Heart right ventricle (tissue), 16 donors: ENCODE measurements around the gene SLX9. TPM values are rescaled to one million over a fixed set of nuclear protein-coding genes. Genes with fewer than 3 reads are reported as not detected.

Source experiments
- ATAC-seq, 8 donors: fragments of 200-7000 bp; cut with Tn5 transposase; one replicate each; pipeline ENCODE4 v1.9.1; 2020; ENCODE audit warnings: mild to moderate bottlenecking in 8 of 8, moderate library complexity in 8 of 8, moderate number of reproducible peaks in 1 of 8
- DNase-seq, 2 donors: peaks; one replicate each; pipeline ENCODE4 v3.0.0-alpha.2; 2020
- H3K27ac ChIP-seq, 10 donors: fragments of 200-600 bp; sonication (generic) in 2 of 10; one replicate each; pipeline versions ENCODE4 v1.5.0 to v1.8.0; 2020 to 2022; ENCODE audit warnings: mild to moderate bottlenecking in 3 of 10
- H3K27me3 ChIP-seq, 7 donors: fragments of 200-600 bp; one replicate each; pipeline ENCODE4 v1.8.0; 2021 to 2022; ENCODE audit warnings: mild to moderate bottlenecking in 2 of 7
- H3K36me3 ChIP-seq, 9 donors: fragments of 200-600 bp; sonication (generic) in 1 of 9; one replicate each; pipeline versions ENCODE4 v1.5.0 to v1.8.0; 2020 to 2022; ENCODE audit warnings: mild to moderate bottlenecking in 2 of 9
- H3K4me1 ChIP-seq, 9 donors: fragments of 200-600 bp; sonication (generic) in 1 of 9; one replicate each; pipeline versions ENCODE4 v1.5.0 to v1.8.0; 2020 to 2022; ENCODE audit warnings: mild to moderate bottlenecking in 4 of 9
- H3K4me3 ChIP-seq, 10 donors: fragments of 200-600 bp; sonication (generic) in 2 of 10; one replicate each; pipeline versions ENCODE4 v1.5.0 to v1.8.0; 2020 to 2022; ENCODE audit warnings: mild to moderate bottlenecking in 7 of 10, moderate library complexity in 2 of 10
- H3K9me3 ChIP-seq, 11 donors: fragments of 200-600 bp in 10 of 11; sonication (generic) in 2 of 11; one replicate each; pipeline versions ENCODE4 v1.5.0 to v1.8.0; 2013 to 2022; ENCODE audit warnings: mild to moderate bottlenecking in 2 of 11, control low read depth in 1 of 11, moderate library complexity in 1 of 11
- WGBS, 2 donors: extraction: QIAGEN DNeasy Blood & Tissue Kit; methylation state at CpG; one replicate each; pipeline ENCODE4 v1.1.7; 2013; ENCODE audit warnings: inconsistent platforms in 1 of 2; 5-methylcytosine and 5-hydroxymethylcytosine counted together
- intact Hi-C, 10 donors: fragments of 100-400 bp; cut with DNase I; formaldehyde crosslinking; loops; one replicate each; pipeline versions ENCODE4 v1.11.1 to v1.14.2; 2022
- polyA plus RNA-seq, 2 donors: library from polyadenylated mRNA; stranded (reverse); fragments of 200-250 nt; gene quantifications; one replicate each; pipeline ENCODE4 v1.2.3, GENCODE V29; 2013
- total RNA-seq, 10 donors: library from RNA; stranded (reverse); fragmentation: NEBNext Ultra II Directional in 3 of 10; extraction: Animal tissue kit (Norgen Biotek cat#: 25700) in 3 of 10; gene quantifications; one replicate each; pipeline versions ENCODE4 v1.2.1 to v1.2.4, GENCODE V29; 2021 to 2023
- TF ChIP-seq, protein P1 (sequence below), 9 donors: fragments of 200-600 bp; sonication (generic) in 2 of 9; IDR thresholded peaks; one replicate each; pipeline versions ENCODE4 v1.5.0 to v1.8.0; 2021 to 2022; ENCODE audit warnings: antibody characterized with exemption in 9 of 9, mild to moderate bottlenecking in 5 of 9, moderate library complexity in 1 of 9
- donor health status: Arrhythmogenic right ventricular cardiomyopathy.
- donor health status: ischemic (EF 13 %, LVEDD 7.1; RV severe dilation, severe dysfunction).
- donor health status: healthy with polysubstance abuse.
- donor health status: DM: no; HTN: yes; CAD: no.
- donor health status: DM: no; HTN: no; CAD: no.
- donor health status: ischemic (EF 25% LVEDD 6.9; RV normal size, moderate dysfunction).
- donor health status: ischemic (EF 25% LVEDD 5.7; RV mildly dilated, moderate dysfunction).
- donor health status: healthy.
- donor health status: DM: yes; HTN: yes; CAD: no.
- donor health status: Ischemic cardiomyopathy.
- donor health status: ischemic (EF 35%, LVEDD 5.7; RV mildly dilated, moderate dysfunction).
- donor health status: nonischemic (EF 11% LVEDD 7.7; RV severe dilation, severe dysfunction).
- donor health status: DM: yes; HTN: yes; CAD: no.
- donor health status: PGD.
- donor health status: ischemic (EF 29% LVEDD 5.4; RV normal size, mild dysfunction).
- donor health status: nonischemic (EF 23%, LVEDD 6.1; RV moderate dilation, normal function).

The SLX9 gene
- total and polyA plus RNA-seq, 12 donors: 42.4 to 83.6 (median 57.3) TPM

DNA sequence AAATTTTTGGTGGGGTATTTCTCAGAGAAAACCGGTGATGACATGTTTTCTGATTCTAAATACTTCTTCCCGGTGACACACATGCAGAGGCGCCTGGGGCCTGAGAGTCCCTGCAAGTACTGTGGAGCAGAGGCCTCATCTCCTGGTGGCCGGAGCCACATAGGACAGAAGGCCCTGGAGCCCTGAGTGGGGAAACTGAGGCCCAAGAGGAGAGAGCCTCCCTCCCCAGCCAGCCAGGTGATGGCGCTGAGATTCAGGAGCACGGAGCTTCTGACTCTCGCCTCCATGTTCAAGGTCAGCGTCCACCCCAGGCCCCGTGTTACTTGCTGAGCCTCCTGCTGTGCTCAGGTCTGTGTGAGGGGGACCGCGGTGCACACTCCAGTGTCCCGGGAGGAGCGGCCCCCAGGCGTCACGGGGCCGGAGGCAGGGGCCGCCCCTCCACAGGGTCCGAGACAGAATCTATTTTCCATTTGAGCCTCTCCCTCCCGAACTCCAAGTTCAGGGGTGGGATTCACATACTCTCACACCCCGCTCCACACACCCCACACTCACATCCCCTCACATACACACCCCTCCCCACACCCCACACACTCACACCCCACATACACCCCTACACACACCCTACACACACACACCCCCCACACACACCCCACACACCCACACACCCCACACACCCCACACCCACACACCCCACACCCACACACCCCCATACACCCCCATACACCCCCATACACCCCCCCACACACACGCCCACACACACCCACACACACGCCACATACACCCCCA, 43.8 kb downstream of the SLX9 start:
- Histone ChIP-seq H3K36me3 (no peaks in the 10 kb centered on the region), H3K27me3 (no peaks in the 10 kb centered on the region), H3K27ac (peak overlapping the region in 5 of 10 donors; percentile 36 to 74 (median 71)), H3K4me3 (no peak overlapping the region), H3K4me1 (peaks cover 2 to 27% (median 10%) of the 10 kb centered on the region in 9 donors), H3K9me3 (no peaks in the 10 kb centered on the region)
- WGBS, 2 donors: 83 to 86% methylated on average over 20 to 21 of the region's 22 CpGs
- TF ChIP-seq, protein P1, sequence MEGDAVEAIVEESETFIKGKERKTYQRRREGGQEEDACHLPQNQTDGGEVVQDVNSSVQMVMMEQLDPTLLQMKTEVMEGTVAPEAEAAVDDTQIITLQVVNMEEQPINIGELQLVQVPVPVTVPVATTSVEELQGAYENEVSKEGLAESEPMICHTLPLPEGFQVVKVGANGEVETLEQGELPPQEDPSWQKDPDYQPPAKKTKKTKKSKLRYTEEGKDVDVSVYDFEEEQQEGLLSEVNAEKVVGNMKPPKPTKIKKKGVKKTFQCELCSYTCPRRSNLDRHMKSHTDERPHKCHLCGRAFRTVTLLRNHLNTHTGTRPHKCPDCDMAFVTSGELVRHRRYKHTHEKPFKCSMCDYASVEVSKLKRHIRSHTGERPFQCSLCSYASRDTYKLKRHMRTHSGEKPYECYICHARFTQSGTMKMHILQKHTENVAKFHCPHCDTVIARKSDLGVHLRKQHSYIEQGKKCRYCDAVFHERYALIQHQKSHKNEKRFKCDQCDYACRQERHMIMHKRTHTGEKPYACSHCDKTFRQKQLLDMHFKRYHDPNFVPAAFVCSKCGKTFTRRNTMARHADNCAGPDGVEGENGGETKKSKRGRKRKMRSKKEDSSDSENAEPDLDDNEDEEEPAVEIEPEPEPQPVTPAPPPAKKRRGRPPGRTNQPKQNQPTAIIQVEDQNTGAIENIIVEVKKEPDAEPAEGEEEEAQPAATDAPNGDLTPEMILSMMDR (IDR thresholded peaks at IDR 0.05): no peak
- ATAC-seq: no peak
- intact Hi-C loops: no loop called here
- DNase-seq: peak in 1 of 2 donors; percentile 8

DNA sequence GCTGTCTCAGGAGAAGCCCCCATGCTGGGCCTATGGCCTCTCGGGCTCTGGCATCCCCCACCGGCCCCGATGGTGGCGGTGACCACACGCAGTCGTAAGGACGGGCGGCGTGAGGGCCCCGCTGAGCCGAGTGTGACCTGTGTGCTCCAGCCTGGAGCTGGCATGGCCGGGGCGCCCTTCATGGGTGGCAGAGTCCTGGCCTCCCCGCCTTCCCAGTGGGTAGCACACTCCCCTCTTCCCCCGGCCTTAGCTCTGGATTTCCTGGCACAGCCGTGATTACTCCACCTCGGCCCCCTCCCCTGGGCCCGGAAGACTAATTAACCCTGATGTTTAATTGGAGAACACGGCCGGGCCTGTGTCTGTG, 44.6 kb downstream of the SLX9 start:
- H3K9me3 ChIP-seq: no peaks in the 10 kb centered on the region
- H3K36me3 ChIP-seq: no peaks in the 10 kb centered on the region
- DNase-seq (peak in 1 of 2 donors; percentile 14), ATAC-seq (no peak)
- TF ChIP-seq, protein P1 (IDR thresholded peaks at IDR 0.05): no peak
- no peaks in the 10 kb centered on the region for H3K27me3 ChIP-seq
- WGBS, 2 donors: 67 to 74% methylated on average over 20 of the region's 20 CpGs
- intact Hi-C loops: no loop called here
- H3K4me3 ChIP-seq: no peak overlapping the region
- H3K27ac ChIP-seq: peak overlapping the region in 1 of 10 donors; percentile 19
- peaks cover 2 to 33% (median 16%) of the 10 kb centered on the region in 9 donors for H3K4me1 ChIP-seq

DNA sequence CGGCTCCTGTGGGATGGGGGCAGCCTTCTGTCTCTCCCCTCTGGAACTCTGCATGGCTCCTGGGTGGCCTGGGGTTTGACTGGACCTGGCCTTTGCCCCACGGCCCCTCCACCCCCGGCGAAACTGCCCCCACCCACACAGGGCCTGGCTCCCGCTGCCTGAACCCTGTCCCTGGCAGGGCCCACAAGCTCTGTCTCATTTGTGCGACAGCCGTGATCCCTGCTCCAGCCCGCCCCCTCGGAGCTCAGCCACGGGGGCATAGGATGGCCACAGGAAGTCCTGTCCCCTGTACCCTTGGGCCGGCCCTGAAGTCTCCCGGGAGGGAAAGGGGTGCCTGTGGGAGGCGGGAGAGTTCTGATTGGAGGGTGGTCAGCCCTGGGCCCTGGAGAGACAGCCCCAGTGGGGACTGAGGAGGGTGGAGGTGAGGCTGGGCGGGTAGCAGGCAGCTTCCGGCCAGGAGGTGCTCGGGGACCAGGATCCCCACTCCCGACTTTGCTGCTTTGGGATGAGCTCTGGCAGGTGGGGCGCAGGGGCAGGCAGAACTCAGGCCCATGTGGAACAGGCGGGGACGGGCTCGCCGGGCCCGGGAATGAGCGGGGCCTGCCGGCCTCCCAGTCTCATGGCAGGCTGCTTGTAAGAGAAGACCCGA, 45.1 kb downstream of the SLX9 start:
- TF ChIP-seq, protein P1 (IDR thresholded peaks at IDR 0.05): no peak
- Histone ChIP-seq H3K27me3 (no peaks in the 10 kb centered on the region), H3K4me3 (no peak overlapping the region), H3K36me3 (no peaks in the 10 kb centered on the region), H3K27ac (peak overlapping the region in 1 of 10 donors; percentile 19), H3K9me3 (no peaks in the 10 kb centered on the region), H3K4me1 (peaks cover 2 to 38% (median 20%) of the 10 kb centered on the region in 9 donors)
- intact Hi-C loops: no loop called here
- DNase-seq (peak in 1 of 2 donors; percentile 20), ATAC-seq (no peak)
- 60 to 64% methylated on average over 26 of the region's 26 CpGs for WGBS, 2 donors

DNA sequence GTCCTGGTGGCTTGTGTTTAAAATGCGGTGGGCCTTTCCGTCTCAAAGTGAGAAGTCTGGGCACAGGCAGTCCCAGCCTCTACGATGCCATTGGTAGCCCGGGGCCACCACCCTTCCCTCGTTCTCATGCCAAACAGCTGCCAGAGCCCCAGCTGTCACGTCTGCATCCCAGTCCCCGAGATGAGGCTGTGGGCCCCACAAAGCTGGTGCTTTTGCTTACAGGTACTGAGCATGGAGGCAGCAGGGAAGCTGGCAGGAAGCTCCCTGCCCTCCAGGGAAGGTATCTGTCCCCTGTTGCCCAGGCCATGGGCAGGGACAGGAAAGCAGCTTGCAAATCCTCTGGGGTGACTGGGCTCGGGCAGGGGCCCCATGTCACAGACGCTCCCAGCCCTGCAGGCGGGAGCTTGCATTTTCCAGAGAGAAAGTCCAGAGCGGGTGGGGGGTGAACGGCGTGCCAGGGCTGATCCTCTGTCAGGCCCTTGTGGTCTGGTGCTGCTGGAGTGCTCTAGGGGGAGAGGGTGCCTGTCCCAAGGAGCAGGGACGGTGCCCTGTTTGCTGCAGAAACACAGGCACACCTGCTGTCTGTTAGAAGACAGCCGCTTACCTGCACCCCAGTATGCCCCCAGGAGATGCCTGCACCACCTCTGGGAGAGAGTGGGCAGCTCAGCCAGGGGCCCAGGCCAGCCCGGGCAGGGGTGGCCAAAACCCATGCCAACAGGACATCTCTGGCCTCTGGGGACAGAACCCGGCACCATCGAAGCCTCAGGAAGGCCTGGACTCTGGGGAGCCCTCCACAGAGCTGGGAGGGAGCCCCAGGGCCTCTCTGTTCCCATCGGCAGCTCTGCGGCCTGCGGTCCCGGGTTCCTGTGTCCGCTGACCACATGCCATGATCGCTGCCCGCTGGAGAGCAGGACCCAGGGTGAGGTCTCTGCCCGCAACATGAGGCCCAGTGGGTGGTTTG, 45.9 kb downstream of the SLX9 start:
- peak in 1 of 2 donors; percentile 5 for DNase-seq
- H3K4me1 ChIP-seq: peaks cover 2 to 46% (median 22%) of the 10 kb centered on the region in 9 donors

More for the DNA sequence above, 45.9 kb downstream of the SLX9 start:
- H3K27ac ChIP-seq: peak overlapping the region in 1 of 10 donors; percentile 19
- no peaks in the 10 kb centered on the region for H3K9me3 ChIP-seq
- TF ChIP-seq, protein P1 (IDR thresholded peaks at IDR 0.05): no peak
- H3K27me3 ChIP-seq: no peaks in the 10 kb centered on the region
- no peak for ATAC-seq
- intact Hi-C loops: no loop called here
- H3K4me3 ChIP-seq: no peak overlapping the region
- no peaks in the 10 kb centered on the region for H3K36me3 ChIP-seq
- 86 to 87% methylated on average over 26 of the region's 26 CpGs for WGBS, 2 donors
